Measurements from ENCODE around the gene PRKCZ.

Gene PRKCZ

DNA sequence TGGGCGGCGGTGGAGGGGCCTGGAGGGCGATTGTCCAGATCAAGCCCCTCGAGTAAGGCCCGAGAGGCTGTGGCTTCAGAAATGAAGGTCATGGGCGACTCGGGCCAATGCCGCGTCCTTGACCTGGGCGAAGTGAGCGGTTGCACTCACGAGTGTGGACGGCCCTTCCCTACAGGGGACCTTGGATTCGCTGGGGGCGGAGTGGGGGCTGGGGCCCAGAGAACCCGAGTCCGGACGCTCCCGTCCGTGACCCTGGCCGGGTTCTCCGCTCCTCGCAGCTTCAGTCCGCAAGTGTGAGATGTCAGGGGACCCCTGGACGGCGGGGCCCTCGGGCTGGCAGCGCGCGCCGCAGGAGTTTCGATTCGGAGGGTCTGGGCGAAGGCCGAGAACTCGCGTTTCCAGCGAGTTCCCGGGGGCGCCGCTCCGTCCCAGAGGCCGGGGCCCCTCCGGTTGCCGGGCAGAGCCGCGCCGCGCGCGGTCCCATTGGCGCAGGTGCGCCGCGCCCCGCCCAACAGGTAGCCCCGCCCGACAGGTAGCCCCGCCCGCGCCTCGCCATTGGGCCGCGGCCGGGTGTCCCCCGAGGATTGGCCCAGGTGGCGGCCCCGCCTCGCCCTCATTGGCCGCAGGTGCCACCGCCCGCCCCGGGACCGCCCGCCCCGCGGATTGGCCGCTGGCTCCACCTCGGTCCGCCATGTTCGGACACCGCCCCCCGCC, at the start of gene PRKCZ:
TSS of gene PRKCZ (plus strand) at position 694 of the 714 bp plus-strand sequence. CDS start 220 bp downstream, outside the sequence.
- peak; percentile 92 for DNase-seq (ENCODE audit: low read depth in 2 of 2)

GRCh38 chr1:2000432-2000831, 49.8 kb upstream of the PRKCZ start:
- DNase-seq (ENCODE audit: low read depth in 2 of 2), result no peak

GRCh38 chr1:2000850-2001249, 49.4 kb upstream of the PRKCZ start:
- no peak for DNase-seq (ENCODE audit: low read depth in 2 of 2)

DNA sequence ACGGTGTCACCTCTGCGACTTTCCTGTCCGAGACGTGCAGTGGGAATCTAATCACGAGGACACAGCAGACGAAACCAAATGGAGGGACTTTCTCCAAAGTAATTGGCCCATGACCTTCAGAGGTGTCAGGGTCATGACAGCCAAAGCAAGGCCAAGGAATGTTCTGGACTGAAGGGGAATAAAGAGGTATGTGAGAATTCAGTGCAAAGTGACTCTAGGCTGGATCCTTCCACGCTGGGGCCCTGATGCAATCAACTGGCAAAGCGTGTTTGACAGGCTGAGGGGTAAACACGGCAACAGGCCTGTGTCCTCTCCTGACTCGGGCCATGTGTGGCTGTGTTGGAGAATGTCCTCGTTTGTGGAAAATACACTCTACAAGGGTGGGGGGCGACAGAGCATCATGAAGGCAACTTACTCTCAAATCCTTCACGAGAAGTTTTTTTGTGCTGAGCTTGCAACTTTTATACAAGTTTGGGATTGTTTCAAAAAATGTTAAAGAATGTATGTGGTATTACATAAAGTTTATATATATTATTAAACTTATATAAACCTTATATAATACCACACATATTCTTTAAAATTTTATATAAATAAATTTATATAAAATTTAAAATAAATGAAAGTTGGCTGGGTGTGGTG, 48.3 kb upstream of the PRKCZ start:
- no peak for DNase-seq (ENCODE audit: low read depth in 2 of 2)

- peak in 1 of 2 donors; percentile 4 for DNase-seq (ENCODE audit: low read depth in 2 of 2)
These were observed 46.6 kb upstream of the PRKCZ start, which contains the start of gene CFAP74 for GRCh38 chr1:2003541-2004131. TSS of gene CFAP74 (minus strand) at chr1:2003786. CDS start at chr1:1990956, 12,830 bp downstream.

DNA sequence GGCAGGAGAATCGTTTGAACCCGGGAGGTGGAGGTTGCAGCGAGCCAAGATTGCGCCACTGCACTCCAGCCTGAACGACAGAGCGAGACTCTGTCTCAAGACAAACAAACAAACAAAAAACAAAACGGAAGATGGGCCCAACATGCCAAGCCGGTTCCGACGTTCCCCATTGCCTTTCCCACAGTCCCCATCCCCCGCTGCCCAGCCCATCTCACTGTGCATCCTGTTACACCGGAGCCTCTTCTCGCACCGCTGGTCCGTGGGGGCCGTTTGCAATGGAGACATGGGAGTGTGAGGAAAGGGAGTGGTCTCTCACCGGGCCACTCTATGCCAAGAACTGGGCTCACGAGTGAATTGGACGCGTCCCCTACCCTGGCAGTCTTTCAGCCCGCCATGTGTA, 45.4 kb upstream of the PRKCZ start:
- DNase-seq (ENCODE audit: low read depth in 2 of 2), result no peak

- DNase-seq (ENCODE audit: low read depth in 2 of 2), result no peak
These were observed 40.8 kb upstream of the PRKCZ start for GRCh38 chr1:2009101-2010053.

DNA sequence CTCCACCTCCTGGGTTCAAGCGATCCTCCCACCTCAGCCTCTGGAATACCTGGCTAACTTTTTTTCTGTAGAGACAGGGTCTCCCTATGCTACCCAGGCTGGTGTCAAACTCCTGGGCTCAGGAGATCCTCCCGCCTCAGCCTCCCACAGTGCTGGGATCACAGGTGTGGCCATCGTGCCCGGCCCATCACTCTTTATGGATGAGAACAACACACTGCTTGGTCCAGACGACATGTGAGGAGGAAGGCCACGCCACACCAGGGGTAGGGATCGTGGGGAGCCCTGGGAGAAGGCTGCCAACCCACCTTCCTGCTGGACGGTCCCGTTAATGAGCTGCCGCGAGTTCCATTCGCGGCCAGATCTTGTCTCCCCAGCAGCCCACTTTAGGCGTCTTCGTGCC, 36.0 kb upstream of the PRKCZ start:
- no peak for DNase-seq (ENCODE audit: low read depth in 2 of 2)

DNA sequence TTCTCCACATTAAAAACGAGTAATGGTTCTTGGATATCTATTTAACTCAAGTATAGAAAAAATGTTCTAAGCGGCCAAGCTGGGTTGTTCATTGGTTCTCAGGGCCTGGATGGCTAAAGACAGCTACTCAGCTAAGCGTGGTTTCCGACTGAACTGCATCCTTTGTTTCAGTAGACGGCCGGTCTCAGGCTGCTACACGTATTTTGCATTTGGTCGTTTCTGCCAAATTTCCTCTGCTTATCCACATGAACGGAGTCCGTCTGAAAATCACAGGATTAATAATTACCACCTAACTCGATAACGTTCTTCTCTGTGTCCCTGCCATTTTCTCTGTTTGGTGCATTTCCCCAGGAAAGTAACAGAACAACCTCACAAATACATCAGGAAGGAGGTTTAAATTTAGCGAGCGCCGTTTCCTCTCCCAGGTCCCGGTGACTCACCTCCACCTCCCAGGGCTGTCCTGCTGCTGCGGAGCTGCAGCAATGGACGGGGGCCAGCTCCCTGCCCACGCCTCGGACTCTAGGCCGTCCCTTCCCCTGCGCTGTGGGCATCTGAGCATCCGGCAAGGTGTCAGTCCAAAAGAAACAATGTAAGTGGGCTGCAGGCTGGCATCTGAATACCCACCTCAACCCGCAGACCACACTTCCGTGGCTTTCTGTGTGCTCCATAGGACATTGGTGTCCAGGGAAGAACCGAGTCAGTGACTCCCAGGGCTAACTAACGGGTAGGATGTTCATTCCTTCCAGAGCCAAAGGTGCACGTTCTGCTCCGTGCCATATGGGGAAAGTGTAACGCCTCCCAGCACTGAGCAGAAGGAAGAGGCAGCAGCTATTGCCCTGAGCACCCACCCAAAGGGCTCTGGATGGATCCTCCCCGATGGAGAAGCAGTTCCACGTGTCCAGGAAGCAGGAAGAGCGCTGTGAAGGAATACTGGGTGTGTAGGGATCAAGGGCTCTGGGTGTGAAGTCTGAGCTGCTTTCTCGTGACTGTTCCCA, 35.2 kb upstream of the PRKCZ start:
- no peak for DNase-seq (ENCODE audit: low read depth in 2 of 2)

DNA sequence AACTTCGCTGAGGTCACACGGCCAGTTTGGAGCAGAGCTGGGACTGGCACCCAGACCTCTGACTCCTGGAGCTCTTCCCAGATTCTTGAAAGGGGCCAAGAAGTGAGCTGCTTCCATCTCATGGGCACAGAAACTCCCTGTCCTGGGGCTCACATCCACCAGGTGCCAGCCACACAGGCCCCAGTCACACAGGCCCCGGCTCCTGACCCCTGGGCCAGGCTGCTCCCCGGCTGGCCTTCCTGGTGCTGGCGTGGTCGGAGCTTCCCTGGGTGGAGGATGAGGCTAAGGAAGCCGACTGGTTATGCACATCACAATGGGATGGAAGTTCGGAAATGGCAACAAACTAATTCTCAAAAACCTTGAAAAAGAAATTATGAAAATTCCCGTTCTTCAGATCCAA, 34.1 kb upstream of the PRKCZ start:
- DNase-seq (ENCODE audit: low read depth in 2 of 2), result no peak

- no peak for DNase-seq (ENCODE audit: low read depth in 2 of 2)
These were observed 31.7 kb upstream of the PRKCZ start for GRCh38 chr1:2018217-2019171.

- DNase-seq (ENCODE audit: low read depth in 2 of 2), result no peak
These were observed 31.1 kb upstream of the PRKCZ start, which contains the start of gene GABRD for GRCh38 chr1:2019172-2019543. TSS of gene GABRD (plus strand) at chr1:2019345. CDS start at chr1:2019424, 79 bp downstream.

- no peak for DNase-seq (ENCODE audit: low read depth in 2 of 2)
These were observed 30.5 kb upstream of the PRKCZ start for GRCh38 chr1:2019571-2020309.

DNA sequence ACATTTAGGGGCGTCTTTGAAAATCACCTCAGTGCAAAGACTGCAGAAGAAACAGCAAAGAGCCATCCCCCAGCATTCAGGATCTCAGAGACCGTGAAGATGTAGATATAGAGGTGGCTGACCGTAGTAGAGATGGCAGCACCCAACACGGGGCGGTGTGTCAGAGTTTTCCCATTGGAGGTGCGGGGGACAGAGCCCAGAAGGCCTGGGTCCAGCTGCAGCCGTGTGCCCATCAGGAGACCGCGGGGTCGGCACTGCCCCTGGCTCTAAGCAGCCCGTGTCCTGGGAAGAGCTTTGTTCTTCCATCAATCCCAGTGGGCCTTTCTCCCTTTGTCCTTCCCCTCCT, 29.9 kb upstream of the PRKCZ start:
- no peak for DNase-seq (ENCODE audit: low read depth in 2 of 2)

- DNase-seq (ENCODE audit: low read depth in 2 of 2), result no peak
These were observed 28.7 kb upstream of the PRKCZ start for GRCh38 chr1:2021550-2021949.

GRCh38 chr1:2022063-2022770, 28.0 kb upstream of the PRKCZ start:
- DNase-seq (ENCODE audit: low read depth in 2 of 2), result no peak

DNA sequence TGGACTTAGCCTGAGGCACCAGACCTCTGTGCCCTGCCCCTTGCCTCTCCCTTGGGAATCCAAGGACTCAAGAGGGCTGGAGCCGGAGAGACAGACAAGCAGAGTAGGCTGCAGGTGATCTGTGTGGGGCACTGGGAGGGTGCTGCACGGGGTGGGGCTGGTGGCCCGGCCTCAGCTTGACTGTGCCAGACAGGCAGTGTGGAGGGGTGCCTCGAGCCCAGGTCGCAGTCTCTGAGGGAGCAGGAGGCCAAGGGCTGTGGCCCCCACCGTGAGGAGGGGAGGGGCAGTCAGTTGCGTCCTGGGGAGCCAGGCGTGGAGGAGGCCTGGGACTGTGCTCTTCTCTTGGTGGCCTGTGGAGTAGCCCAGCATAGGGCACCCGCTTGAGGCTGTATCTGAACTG, 27.0 kb upstream of the PRKCZ start:
- DNase-seq (ENCODE audit: low read depth in 2 of 2), result no peak

- no peak for DNase-seq (ENCODE audit: low read depth in 2 of 2)
These were observed 25.8 kb upstream of the PRKCZ start for GRCh38 chr1:2024451-2024850.
